HG02759 (cell line): ENCODE data around the gene PPP3CA.
A peak's percentile ranks its signal among the peaks of the same experiment; 100 is the strongest.

Experiments
- ATAC-seq: cut with Tn5 transposase; IDR thresholded peaks from one replicate; pipeline ENCODE4 v1.9.1; 2021; ENCODE audit warnings: mild to moderate bottlenecking, moderate library complexity; ENCODE audit not compliant: unreplicated experiment

PPP3CA gene

DNA sequence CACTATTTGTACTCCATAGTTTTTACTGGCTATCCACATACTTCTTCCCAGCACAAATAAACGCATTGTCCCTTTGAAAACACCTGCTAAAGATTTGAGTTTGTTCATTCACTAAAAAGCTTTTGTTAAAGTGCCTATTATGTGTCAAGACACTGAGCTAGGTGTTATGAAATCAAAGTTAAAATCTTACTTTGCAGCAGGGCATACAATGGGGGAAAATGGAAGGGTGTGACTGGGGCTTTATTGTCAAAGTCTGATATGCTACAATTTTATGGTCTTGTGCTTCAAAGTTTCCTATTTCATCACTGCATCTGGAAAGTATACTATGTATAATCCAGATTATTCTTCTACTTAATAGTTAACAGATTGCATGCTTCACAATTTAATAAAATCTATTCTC lies 128.4 kb downstream of the PPP3CA start:
- ATAC-seq: no peak

DNA sequence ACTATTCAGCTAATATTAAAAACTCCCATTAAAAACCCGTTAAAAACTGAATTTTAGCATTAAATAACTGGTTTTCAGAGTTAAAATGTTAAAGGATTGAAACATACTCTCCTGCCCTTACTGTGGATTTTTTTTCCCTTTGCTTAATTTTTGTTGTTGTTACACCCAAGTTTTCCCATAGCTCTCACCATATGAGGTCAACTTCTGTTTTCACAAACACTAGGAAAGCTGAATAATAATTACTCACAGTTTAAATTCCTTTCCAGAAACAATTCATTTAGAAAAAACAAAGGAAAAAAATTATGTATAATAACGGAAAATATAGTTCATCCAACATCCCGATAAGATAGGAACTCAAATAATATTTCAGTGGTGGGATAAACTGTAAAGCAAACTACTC lies 129.0 kb downstream of the PPP3CA start:
- ATAC-seq: no peak

DNA sequence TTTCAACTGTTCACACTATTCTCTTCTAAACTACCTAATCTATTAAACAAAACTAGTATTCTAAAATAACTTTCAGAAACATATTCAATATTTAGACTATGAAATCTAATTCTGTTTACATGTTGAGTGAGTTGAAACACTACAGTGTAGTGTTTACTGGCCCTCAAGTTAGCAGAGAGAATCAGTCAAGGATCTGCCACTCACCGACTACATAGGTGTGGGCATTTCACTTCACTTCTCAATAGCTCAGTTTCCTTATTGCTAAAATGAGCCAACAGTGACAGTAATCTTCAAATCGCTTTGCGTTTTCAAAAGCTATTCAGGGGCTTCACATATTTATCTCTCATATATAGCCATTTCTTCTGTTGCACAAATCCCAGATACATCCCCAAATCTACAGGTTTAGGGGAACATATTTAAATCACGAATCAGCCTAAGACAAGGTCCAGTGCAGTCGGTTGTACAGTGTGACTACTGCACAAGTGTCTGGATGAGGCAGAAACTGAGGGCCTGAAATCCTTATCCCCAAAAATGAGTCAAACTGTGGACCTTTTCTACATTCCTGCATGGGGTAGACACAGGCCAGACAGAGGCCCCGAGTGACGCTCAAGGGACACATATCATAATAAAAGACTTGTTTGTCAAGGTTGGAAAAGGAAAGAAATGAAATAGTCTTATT lies 129.8 kb downstream of the PPP3CA start:
- ATAC-seq: no peak

DNA sequence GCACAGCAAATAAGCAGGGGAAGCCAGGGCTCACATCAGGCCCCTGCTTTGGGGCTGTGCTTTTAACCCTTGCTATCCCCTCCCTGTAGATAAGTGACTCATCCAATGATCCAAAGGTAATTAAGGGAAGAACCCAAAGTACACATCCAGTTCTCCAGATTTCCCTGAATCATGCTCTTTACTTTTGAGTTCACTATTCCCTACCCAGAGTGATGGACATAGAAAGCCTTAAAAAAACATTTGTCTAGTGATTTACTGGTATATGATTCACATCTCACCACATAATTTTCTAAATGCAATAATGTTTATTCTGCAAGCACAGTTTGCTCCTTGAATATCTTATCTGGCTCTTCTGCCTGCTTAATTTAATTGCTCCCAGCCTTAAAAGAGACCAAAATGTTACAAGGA lies 136.2 kb downstream of the PPP3CA start:
- ATAC-seq: no peak

DNA sequence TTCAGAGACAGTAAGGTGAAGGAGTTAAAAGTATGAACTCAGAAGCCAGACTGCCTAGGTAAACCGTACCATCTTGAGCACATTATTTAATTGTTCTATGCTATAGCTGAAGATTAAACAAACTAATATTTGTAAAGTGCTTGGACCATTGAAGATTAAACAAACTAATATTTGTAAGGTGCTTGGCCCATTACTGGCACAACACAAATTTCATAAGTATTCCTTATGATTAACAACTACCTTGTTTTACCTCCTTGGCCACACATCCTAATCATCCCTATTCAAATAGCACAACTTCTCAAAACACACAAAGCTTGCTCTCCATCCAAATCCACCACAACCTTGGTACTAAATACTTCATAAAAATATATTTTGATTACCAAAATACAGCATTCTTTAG lies 137.0 kb downstream of the PPP3CA start:
- no peak for ATAC-seq

DNA sequence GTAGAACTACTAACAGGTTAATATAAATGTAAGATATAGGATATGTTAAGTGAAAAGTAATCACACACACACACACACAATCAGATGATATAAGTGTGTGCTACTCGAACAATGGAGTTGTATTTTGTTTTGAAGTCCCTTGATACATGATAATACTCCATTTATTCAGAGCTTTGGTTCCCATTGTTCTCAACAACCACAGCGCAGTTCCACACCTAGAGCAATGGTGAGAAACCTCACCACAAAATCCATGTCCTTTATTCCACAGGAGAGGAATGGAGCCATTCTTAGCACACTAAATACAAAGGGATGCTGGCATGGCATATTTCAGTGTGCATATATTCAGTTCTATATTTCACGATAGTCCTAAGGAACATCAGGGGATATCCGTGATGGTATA lies 139.2 kb downstream of the PPP3CA start:
- no peak for ATAC-seq

DNA sequence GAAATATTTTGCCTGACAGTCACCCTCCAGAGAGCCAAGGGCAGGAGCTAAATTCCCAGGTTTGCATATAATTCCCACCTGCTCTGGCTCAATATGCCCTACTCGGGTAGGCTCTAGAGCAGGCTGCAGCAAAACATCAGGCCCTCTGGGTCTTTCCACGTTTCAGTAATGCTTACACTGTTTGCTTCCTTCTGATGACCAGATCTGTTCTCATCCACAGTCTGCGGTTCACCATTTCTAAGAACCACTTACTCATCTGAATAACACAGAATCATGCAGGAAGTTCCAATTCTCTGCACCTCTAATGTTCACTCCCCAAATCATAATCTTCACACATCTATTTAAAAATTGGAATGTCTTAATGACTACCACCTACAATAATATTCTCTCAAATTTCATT lies 141.4 kb downstream of the PPP3CA start:
- peak; percentile 96 for ATAC-seq

DNA sequence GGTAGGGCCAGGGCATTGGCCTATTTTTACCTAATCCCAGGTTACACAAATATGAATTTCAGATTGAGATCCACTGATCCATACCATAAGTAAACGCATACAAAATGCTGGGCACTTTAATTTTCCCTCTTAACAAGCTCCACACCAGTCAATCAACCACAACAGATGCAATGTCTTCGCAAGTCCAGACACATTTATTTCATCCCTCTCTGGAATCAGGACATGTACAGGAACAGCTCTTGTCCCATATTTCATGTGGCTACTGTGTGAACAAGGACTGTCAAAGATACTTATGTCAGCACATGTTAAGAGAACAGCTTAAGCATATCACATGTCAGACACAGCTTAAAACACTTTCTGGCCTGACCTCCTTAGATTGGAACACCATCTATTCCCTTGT lies 145.9 kb downstream of the PPP3CA start:
- ATAC-seq: no peak

DNA sequence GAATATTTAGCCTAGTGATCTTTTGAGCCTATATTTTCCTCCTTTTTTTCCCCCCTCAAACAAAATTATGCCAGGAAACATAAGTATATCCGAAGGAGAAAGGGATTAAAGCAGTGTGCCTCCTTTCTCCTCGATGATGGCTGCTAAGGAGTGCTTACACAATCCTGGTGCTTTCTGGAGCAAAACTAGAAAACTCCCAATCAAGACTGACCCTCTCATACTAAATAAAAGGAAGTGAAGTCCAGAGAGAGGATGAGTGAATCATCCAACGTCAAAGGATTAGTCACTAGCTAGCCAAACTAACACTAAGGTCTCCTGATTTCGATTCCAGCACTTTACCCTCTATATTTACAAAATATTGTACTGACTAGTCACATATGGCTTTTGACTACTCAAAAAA lies 146.8 kb downstream of the PPP3CA start:
- ATAC-seq: no peak

DNA sequence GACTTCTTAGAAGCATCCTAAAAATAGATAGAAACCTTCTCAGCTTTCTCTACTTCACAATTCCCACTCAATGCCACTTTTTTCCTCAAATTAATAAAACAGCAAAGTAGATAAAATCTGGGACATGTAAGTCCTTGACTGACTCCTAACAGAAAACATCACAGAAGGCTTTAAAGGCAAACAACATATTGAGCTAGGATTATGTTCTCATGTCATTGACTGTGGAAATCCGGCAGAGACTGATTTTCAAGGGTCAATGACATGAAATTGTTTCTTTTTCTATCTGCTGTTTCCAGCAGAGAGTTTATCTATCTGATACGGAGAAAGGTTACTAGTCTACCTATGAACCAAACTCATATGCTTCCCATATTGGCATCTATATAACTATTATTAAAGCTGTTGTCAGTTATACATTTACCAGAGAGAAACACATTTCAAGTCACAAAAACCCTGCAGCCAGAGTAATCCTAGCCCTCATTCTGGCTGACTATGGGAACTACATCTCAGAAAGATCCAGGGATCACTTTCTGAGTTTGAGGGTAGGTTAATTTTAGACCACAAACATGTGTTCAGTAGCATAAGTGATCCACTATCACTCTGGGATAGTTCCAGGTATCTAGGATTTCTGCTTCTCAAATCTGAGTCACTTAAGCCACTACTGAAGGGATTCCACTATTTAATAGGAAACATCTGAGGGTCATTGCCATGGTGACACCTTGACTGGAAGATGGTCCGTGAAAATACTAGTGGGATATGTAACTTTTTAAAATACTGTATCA lies 147.6 kb downstream of the PPP3CA start:
- no peak for ATAC-seq

DNA sequence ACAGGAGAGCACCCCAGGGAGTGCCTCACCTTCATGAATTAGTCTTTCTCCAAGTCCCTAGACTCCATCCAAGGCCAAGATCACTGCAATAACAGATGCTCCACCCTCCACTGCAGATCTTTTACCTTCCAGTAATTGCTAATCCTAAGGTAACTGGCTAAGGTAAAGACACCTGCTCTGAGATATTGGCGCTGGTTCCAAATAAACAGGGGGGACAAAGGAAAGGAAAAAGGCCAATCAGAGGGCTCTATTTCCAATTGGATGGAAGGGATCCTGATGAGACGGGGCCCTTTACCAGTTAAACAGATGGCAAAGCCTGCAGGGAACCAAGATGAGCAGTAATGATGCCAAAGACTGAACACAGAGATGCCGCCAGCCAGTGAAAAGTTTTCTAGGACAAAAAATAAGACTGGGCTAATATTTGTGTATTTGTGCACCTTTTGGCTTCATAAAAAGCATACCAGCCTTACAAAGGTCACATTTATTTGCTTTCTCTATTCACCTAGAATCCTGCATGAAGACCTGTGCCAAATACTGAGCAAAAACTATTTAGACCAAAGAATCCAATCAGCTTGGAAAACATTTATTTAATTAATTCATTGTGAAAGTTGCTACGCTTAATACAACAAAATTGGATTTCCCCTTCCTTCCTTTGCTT lies 148.5 kb downstream of the PPP3CA start:
- ATAC-seq: no peak

DNA sequence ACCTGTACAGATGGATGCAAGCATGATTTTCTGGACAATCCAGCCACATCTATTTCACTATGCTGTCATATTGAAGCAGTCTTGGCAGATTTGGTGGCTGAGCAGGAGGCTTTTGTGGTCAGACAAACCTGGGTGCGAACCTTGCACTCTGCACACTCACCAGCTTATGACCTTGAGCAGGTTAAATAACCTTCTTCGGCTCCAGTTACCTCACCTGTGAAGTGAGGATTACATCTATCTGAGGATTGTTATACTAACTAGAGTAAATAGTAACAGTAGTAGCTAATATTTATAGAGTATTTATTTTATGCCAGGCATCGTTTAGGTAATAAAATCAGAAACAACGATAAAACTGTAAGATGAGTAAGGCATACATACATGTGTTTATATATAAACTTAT lies 150.0 kb downstream of the PPP3CA start:
- no peak for ATAC-seq

DNA sequence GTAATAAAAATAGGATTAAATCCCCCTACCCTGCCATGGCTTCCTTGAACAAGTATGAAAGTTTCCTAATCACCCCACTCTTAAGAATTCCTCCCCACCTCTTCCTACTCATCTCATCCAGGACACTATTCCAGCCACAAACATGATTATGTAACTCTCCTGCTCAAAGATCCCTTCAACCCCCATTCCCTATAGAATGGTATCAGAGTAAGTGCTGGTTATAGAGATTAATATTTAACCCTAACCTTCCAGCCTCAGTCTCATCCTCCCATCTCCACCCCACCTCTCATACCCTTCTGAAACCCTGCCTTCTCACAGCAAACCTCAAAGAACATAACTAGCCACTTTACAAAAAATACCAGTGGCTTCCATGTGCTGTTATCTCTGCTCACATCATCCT lies 155.1 kb downstream of the PPP3CA start:
- peak; percentile 78 for ATAC-seq

DNA sequence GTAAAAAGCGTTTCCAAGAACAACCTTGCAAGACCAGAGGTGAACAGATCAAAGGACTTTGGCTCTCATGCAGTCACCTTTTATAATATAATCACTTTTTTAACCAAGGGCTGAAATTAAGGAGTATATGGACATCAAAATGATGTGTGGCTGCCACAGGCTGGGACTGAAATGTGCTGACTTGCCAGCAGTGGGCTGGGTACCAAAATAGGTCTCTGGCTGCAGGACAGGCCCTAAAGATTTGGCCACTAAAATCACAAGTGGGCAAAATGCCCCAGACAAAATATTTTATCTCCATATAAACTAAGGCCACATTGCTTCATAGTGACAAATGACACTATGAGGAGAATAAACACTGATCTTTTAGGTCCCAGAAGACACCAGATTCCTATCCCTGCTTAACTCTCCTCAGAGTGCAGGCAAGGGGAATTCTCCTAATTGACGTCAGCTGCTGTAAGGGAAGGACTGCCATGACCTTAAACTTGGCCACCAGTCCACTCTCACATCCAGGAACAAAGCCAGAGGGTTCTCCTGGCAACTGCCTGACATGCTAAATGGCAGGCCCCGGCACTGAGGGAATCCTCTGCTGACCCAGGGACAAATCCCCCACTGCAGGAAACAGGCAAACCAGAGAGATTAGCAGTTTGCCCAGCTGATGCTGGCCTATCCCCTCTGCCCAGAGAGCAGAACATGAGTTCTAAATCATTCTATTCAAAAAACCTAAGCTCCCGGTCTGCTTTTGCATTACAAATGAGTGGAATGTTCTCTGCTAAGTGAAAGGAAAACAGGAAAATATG lies 155.8 kb downstream of the PPP3CA start:
- ATAC-seq: no peak

DNA sequence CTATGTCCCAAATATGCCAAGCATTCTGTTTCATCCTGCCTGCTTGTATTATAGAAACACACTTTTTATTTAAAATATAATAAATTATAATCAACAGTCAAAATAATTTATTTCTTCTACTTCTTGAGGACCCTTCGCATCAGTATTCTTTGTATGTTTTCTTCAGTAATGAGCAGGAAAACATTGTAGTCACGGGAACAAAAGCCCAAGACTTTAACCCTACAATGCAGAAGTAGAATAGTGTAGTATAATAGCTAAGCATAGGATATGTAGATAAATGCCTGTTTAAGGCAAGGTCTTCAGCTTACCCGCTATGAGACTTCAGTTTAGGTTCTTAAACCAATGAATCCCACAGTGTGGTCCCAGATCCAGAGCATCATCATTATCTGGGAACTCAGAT lies 156.6 kb downstream of the PPP3CA start:
- ATAC-seq: no peak

DNA sequence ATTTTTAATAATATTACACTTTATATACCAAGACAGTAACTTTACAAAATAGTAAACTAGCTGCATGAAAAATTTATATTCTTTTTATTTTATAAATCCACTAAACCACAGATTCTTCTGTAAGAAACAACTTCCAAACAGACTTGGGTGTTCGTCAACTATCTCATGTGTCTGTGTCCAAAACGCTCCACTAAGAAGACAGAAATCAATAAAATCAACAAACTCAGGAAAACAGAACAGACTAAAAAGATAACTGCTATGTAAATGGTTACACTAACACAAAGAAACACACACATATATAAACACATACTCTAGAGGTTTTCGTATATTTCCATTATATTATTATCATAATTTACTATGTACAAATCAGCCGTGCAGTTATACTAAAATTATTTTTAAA lies 158.4 kb downstream of the PPP3CA start:
- no peak for ATAC-seq

DNA sequence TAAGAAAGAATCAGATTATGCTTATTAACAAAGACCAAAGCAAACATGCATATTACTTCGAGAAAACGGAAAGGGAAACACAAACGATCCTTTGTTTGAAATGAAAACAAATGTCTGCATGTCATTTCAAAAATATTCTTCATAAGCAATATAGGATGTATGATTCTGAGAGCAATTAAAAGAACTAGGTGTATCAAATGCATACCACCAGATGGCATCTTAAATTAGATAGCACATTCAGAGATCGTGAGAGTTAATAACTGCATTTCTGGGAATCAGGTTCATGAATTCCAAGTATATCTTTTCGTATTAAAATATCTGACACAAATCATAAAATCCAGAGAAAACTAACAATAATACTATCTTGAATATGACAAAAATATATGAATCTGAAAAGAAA lies 159.5 kb downstream of the PPP3CA start:
- ATAC-seq: no peak

DNA sequence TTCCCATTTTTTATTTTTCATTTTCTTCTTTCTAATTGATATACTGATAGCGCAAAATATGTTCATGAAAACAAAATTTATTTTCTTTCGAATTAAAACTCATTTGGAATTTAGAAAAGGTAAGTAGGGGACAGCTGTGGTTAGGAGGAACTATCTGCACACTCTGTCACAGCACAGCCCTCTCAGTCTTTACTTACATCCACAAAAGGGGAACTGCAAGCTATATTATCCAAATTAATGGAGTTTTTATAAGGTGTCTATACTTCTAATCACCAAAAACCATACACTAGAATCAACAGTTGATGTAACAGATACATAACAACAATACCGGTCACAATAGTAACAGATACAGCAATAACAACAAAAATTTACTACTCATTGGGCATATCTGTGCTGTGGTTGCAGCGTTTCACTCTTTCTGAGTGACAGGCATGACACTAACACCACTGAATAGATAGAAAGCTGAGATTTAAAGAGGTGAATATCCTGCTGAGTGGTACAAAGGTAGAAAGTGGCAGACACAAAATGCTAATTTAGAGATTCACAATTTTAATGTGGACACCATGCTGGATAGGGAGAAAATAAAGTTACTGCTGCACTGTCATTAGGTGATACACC lies 160.7 kb downstream of the PPP3CA start:
- ATAC-seq: no peak

DNA sequence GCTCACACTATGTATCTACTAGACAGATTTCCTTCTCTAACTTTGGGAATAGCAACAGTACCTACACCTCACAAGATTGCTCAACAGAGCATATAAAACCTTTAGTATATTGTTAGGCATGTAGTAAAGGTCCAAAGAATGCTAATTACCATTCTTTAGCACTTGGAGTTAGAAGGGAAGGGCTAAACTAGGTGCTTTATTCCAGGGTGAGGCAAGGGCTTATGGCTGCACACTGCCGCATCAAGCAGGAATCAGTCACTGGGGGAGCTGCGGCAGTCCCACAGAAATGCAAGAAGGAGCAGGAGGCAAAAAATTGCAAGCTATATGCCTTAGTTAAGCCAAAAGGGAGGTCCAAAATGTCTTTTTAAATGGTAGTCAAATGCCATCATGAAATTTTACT lies 162.7 kb downstream of the PPP3CA start:
- ATAC-seq: no peak

DNA sequence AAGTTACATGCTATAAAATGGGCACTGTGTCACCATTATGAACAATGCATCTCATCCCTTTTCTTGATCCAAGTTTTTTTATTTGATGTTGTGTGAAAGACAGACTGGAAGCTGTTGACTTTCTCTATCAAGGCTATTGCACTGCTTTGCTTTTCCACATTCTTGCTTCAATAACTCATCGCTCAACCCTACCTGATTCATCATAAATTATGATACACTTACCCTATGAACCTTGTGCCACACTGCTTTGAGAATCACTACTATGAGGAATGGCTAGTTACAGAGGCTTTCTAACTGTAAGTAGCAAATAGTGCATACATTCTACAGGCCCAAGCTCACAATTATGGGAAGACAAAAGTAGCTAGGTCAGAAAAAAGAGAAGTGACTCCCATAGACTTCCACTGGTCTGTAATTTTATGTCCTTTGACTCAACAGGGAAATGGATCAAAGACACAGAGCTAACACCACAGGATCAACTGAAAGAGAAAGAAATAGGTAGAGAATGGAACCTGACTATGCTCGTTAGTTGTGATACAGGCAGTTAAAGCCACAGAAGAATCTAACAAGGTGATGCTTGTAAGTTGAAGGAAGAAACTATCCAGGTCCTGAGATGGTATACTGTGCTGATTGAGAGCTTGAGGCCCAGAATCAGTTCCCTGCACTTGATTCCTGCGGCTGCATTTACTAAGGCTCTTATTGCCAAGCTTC lies 163.5 kb downstream of the PPP3CA start:
- no peak for ATAC-seq
